ENCODE measurements around the gene ZNF292. TPM values are rescaled to one million over a fixed set of nuclear protein-coding genes. Genes with fewer than 3 reads are reported as not detected.

Gene ZNF292
- total RNA-seq: 19.0 and 28.4 TPM in 2 replicates

GRCh38 chr6:87154993-87155841, at the start of gene ZNF292:
Gene ZNF292, plus strand, starts transcription at chr6:87155565. Its CDS starts 27 bp downstream, at chr6:87155592.

Other genes with a start within 250 kb of the ZNF292 start
- gene HTR1E, start 218.0 kb upstream of the ZNF292 start, total RNA-seq: not detected in 2 replicates
- not detected in 2 replicates for gene CGA, start 60.5 kb upstream of the ZNF292 start, total RNA-seq
- gene SMIM8, start 167.0 kb downstream of the ZNF292 start, total RNA-seq: 4.1 TPM in 2 replicates
- not detected in 2 replicates for gene GJB7, start 173.7 kb downstream of the ZNF292 start, total RNA-seq
- gene C6orf163, start 189.2 kb downstream of the ZNF292 start, total RNA-seq: 2.1 TPM in 2 replicates